H1 (cell line): ENCODE data around the gene ACTL6A. TPM values are rescaled to one million over a fixed set of nuclear protein-coding genes. Genes with fewer than 3 reads are reported as not detected.

Source experiments
- CTCF ChIA-PET: fragments of 300-600 bp; sonication (Branson Sonifier 250); formaldehyde crosslinking; loops from one replicate; lab custom pipeline; 2021; ENCODE audit not compliant: partially characterized antibody; lab: Charles Lee
- POLR2A ChIA-PET: fragments of 300-600 bp; sonication (Branson Sonifier 250); formaldehyde crosslinking; loops from one replicate; lab custom pipeline; 2021; ENCODE audit warnings: inconsistent platforms; ENCODE audit not compliant: partially characterized antibody; lab: Charles Lee
- DNase-seq, 2 experiments: peaks; one replicate each; pipeline versions ENCODE4 v3.0.0 to v3.0.0-alpha.2; 2010 to 2022; ENCODE audit warnings: low spot score in 2 of 2, low read depth in 1 of 2, mixed read lengths in 1 of 2
- FAIRE-seq: peaks from 2 replicates; lab custom pipeline; 2011; peaks lifted over from hg19 to GRCh38; lab: Jason Lieb, UNC
- H2AFZ ChIP-seq: 2 replicates; pipeline ENCODE4 v1.8.1; 2012; ENCODE audit warnings: low read length, inconsistent platforms
- H2AK5ac ChIP-seq: 2 replicates; pipeline ENCODE4 v1.6.1; 2013; ENCODE audit warnings: low read depth, low read length
- H2BK120ac ChIP-seq: replicated peaks from 2 replicates; pipeline ENCODE3; 2013; ENCODE audit warnings: low read depth, low read length, inconsistent platforms
- H2BK12ac ChIP-seq: 2 replicates; pipeline ENCODE4 v1.6.1; 2013; ENCODE audit warnings: low read depth, low read length
- H2BK15ac ChIP-seq: 2 replicates; pipeline ENCODE4 v1.6.1; 2013; ENCODE audit warnings: low read length
- H2BK20ac ChIP-seq: 2 replicates; pipeline ENCODE4 v1.6.1; 2013; ENCODE audit warnings: low read length
- H2BK5ac ChIP-seq: 2 replicates; pipeline ENCODE4 v1.6.1; 2013; ENCODE audit warnings: low read depth, low read length
- H3K14ac ChIP-seq: 2 replicates; pipeline ENCODE4 v1.6.1; 2013; ENCODE audit warnings: inconsistent platforms; ENCODE audit not compliant: insufficient read length
- H3K18ac ChIP-seq: 2 replicates; pipeline ENCODE4 v1.6.1; 2013; ENCODE audit warnings: low read length; ENCODE audit errors: extremely low read depth
- H3K23ac ChIP-seq: 2 replicates; pipeline ENCODE4 v1.6.1; 2013; ENCODE audit warnings: inconsistent platforms; ENCODE audit not compliant: insufficient read length
- H3K23me2 ChIP-seq: 2 replicates; pipeline ENCODE4 v1.6.1; 2013; ENCODE audit warnings: low read depth, low read length
- H3K27ac ChIP-seq: 2 replicates; pipeline ENCODE4 v1.6.1; 2011; ENCODE audit warnings: low read depth, low read length, inconsistent platforms
- H3K27me3 ChIP-seq, 4 experiments: replicated peaks in 1 of 4; 1 replicate in 1 of 4; 2 replicates in 3 of 4; pipeline versions ENCODE4 v1.6.1 to v1.8.1; 2011 to 2013; ENCODE audit warnings: low read length in 3 of 4, mild to moderate bottlenecking in 3 of 4, inconsistent platforms in 2 of 4, mixed read lengths in 2 of 4, moderate library complexity in 1 of 4; ENCODE audit not compliant: control insufficient read depth in 3 of 4, insufficient read depth in 3 of 4; ENCODE audit errors: extremely low read depth in 1 of 4
- H3K36me3 ChIP-seq, 4 experiments: 2 replicates each; pipeline versions ENCODE4 v1.6.1 to v1.8.1; 2011 to 2013; ENCODE audit warnings: mild to moderate bottlenecking in 4 of 4, low read length in 3 of 4, moderate library complexity in 2 of 4, control low read depth in 1 of 4, inconsistent platforms in 1 of 4; ENCODE audit not compliant: insufficient read depth in 4 of 4, control insufficient read depth in 2 of 4
- H3K4ac ChIP-seq: replicated peaks from 2 replicates; pipeline ENCODE3; 2013; ENCODE audit warnings: low read length, low read depth, mixed read lengths, inconsistent platforms; ENCODE audit not compliant: insufficient read length
- H3K4me1 ChIP-seq, 4 experiments: replicated peaks in 1 of 4; 1 replicate in 1 of 4; 2 replicates in 3 of 4; pipeline versions ENCODE4 v1.6.1 to v1.8.1; 2011 to 2013; ENCODE audit warnings: low read length in 3 of 4, inconsistent platforms in 2 of 4, mixed read lengths in 1 of 4; ENCODE audit not compliant: insufficient read depth in 4 of 4, control insufficient read depth in 3 of 4
- H3K4me2 ChIP-seq, 2 experiments: 2 replicates each; pipeline versions ENCODE4 v1.6.1 to v1.8.1; 2011 to 2013; ENCODE audit warnings: low read depth in 2 of 2, low read length in 2 of 2, control low read depth in 1 of 2, inconsistent platforms in 1 of 2, mild to moderate bottlenecking in 1 of 2; ENCODE audit not compliant: insufficient read depth in 1 of 2
- H3K4me3 ChIP-seq, 4 experiments: fragments of 200-600, 300-600 bp in 1 of 4; sonication (generic), shearing (Covaris generic), sonication (Bioruptor Twin) in 1 of 4; 2 replicates each; pipeline versions ENCODE4 v1.5.1 to v1.8.1; 2011 to 2016; ENCODE audit warnings: low read length in 4 of 4, low read depth in 3 of 4, control low read depth in 2 of 4, inconsistent platforms in 2 of 4, mild to moderate bottlenecking in 2 of 4, mixed read lengths in 1 of 4, moderate library complexity in 1 of 4; ENCODE audit not compliant: insufficient read depth in 2 of 4; ENCODE audit errors: extremely low read depth in 1 of 4
- H3K56ac ChIP-seq: replicated peaks from 2 replicates; pipeline ENCODE3; 2013; ENCODE audit warnings: low read depth, mild to moderate bottlenecking, mixed read lengths, low read length, inconsistent platforms; ENCODE audit not compliant: insufficient read length
- H3K79me1 ChIP-seq: 2 replicates; pipeline ENCODE4 v1.6.1; 2013; ENCODE audit warnings: low read depth, low read length, control low read depth
- H3K79me2 ChIP-seq, 2 experiments: 2 replicates each; pipeline versions ENCODE4 v1.6.1 to v1.8.1; 2012 to 2013; ENCODE audit warnings: low read length in 2 of 2, mild to moderate bottlenecking in 2 of 2, inconsistent platforms in 1 of 2; ENCODE audit not compliant: insufficient read depth in 2 of 2, control insufficient read depth in 1 of 2
- H3K9ac ChIP-seq, 4 experiments: replicated peaks in 1 of 4; 1 replicate in 1 of 4; 2 replicates in 3 of 4; pipeline versions ENCODE4 v1.6.1 to v1.8.1; 2011 to 2013; ENCODE audit warnings: low read depth in 3 of 4, low read length in 3 of 4, control low read depth in 2 of 4, mild to moderate bottlenecking in 2 of 4, moderate library complexity in 2 of 4, inconsistent platforms in 1 of 4; ENCODE audit errors: extremely low read depth in 1 of 4
- H3K9me3 ChIP-seq, 2 experiments: 2 replicates each; pipeline versions ENCODE4 v1.6.1 to v1.8.1; 2012 to 2013; ENCODE audit warnings: mild to moderate bottlenecking in 2 of 2, moderate library complexity in 2 of 2, control low read depth in 1 of 2, inconsistent platforms in 1 of 2, low read depth in 1 of 2, low read length in 1 of 2, mixed read lengths in 1 of 2; ENCODE audit not compliant: insufficient read depth in 2 of 2
- H4K20me1 ChIP-seq, 2 experiments: replicated peaks in 1 of 2; 2 replicates each; pipeline versions ENCODE3 to v1.8.1; 2011 to 2013; ENCODE audit warnings: inconsistent platforms in 2 of 2, low read length in 2 of 2, mild to moderate bottlenecking in 1 of 2; ENCODE audit not compliant: insufficient read depth in 2 of 2, control insufficient read depth in 1 of 2
- H4K5ac ChIP-seq: 2 replicates; pipeline ENCODE4 v1.6.1; 2013; ENCODE audit warnings: low read length, low read depth, mixed read lengths, inconsistent platforms; ENCODE audit not compliant: insufficient read length
- H4K8ac ChIP-seq: 2 replicates; pipeline ENCODE4 v1.8.0; 2013; ENCODE audit warnings: mild to moderate bottlenecking, moderate library complexity, low read length, inconsistent platforms; ENCODE audit not compliant: insufficient read depth; ENCODE audit errors: extremely low read depth
- H4K91ac ChIP-seq: replicated peaks from 2 replicates; pipeline ENCODE3; 2013; ENCODE audit warnings: low read length, mixed read lengths, inconsistent platforms; ENCODE audit not compliant: insufficient read length
- BACH1 ChIP-seq: IDR thresholded peaks from 2 replicates; pipeline ENCODE4 v1.6.1; 2012; ENCODE audit warnings: low read length, improper control_type of control experiment
- E2F6 ChIP-seq: IDR thresholded peaks from 2 replicates; pipeline ENCODE4 v1.6.1; 2012; ENCODE audit warnings: inconsistent platforms
- EP300 ChIP-seq, 2 experiments: IDR thresholded peaks; 1 replicate in 1 of 2; 2 replicates in 1 of 2; pipeline ENCODE4 v1.6.1; 2011 to 2012; ENCODE audit warnings: low read depth in 2 of 2, low read length in 2 of 2, mild to moderate bottlenecking in 2 of 2, borderline replicate concordance in 1 of 2, inconsistent platforms in 1 of 2, moderate library complexity in 1 of 2
- JUND ChIP-seq: IDR thresholded peaks from 2 replicates; pipeline ENCODE4 v1.6.1; 2011; ENCODE audit warnings: mild to moderate bottlenecking, improper control_type of control experiment, low read length
- POLR2AphosphoS5 ChIP-seq: IDR thresholded peaks from 2 replicates; pipeline ENCODE4 v1.6.1; 2011; ENCODE audit warnings: low read depth, low read length
- RAD21 ChIP-seq, 2 experiments: IDR thresholded peaks in 1 of 2; conservative IDR thresholded peaks in 1 of 2; 2 replicates each; pipeline ENCODE4 v1.6.1; 2011; ENCODE audit warnings: low read depth in 2 of 2, low read length in 2 of 2, improper control_type of control experiment in 1 of 2, inconsistent platforms in 1 of 2, mild to moderate bottlenecking in 1 of 2, moderate library complexity in 1 of 2
- RFX5 ChIP-seq: IDR thresholded peaks from 2 replicates; pipeline ENCODE4 v1.6.1; 2011; ENCODE audit warnings: low read depth, low read length, improper control_type of control experiment, borderline replicate concordance
- SIN3A ChIP-seq, 2 experiments: IDR thresholded peaks in 1 of 2; conservative IDR thresholded peaks in 1 of 2; 2 replicates each; pipeline ENCODE4 v1.6.1; 2011 to 2012; ENCODE audit warnings: low read length in 2 of 2, improper control_type of control experiment in 1 of 2, low read depth in 1 of 2, mild to moderate bottlenecking in 1 of 2
- SP1 ChIP-seq: IDR thresholded peaks from 2 replicates; pipeline ENCODE4 v1.6.1; 2011; ENCODE audit warnings: low read depth, low read length
- TBP ChIP-seq: IDR thresholded peaks from 2 replicates; pipeline ENCODE4 v1.6.1; 2011; ENCODE audit warnings: low read depth, low read length, improper control_type of control experiment
- YY1 ChIP-seq: IDR thresholded peaks from 2 replicates; pipeline ENCODE4 v1.6.1; 2011; ENCODE audit warnings: low read depth, mild to moderate bottlenecking, low read length
- ZNF274 ChIP-seq: IDR thresholded peaks from 2 replicates; pipeline ENCODE4 v1.7.0; 2012; ENCODE audit warnings: low read length, borderline replicate concordance; ENCODE audit errors: extremely low read depth
- WGBS, 2 experiments: shearing (Covaris generic) in 1 of 2; methylation state at CpG; one replicate each; pipeline versions ENCODE4 v1.1.6 to v1.1.7; 2013 to 2015; ENCODE audit warnings: low lambda C conversion rate in 2 of 2, mixed read lengths in 2 of 2, inconsistent platforms in 1 of 2, low coverage in 1 of 2, missing lambda C conversion rate in 1 of 2; ENCODE audit not compliant: insufficient replicate concordance in 2 of 2, insufficient coverage in 1 of 2, insufficient read length in 1 of 2; ENCODE audit errors: extremely low coverage in 1 of 2, missing lambda C conversion rate in 1 of 2; 5-methylcytosine and 5-hydroxymethylcytosine counted together
- polyA plus RNA-seq, 7 experiments: library from polyadenylated mRNA; depleted of rRNA in 3 of 7; stranded (reverse) in 5 of 7; unstranded in 2 of 7; fragments of >200 nt in 5 of 7; fragments of 200-250 nt in 2 of 7; gene quantifications; 1 replicate in 5 of 7; 2 replicates in 1 of 7; 4 replicates in 1 of 7; pipeline versions ENCODE4 v1.2.1 to v1.2.3, GENCODE V29; 2011 to 2013; ENCODE audit warnings: missing spikeins in 2 of 7, mixed read lengths in 2 of 7
- total RNA-seq: library from RNA; stranded (reverse); fragmentation: NEBNext Ultra II Directional; extraction: Animal tissue kit (Norgen Biotek cat#: 25700); gene quantifications from 2 replicates; pipeline ENCODE4 v1.2.1, GENCODE V29; 2021
- TF ChIP-seq, protein P1 (sequence below): IDR thresholded peaks from 2 replicates; pipeline ENCODE4 v1.6.1; 2011; ENCODE audit warnings: low read depth, mild to moderate bottlenecking, low read length; ENCODE audit not compliant: insufficient read depth

ACTL6A gene
- total and polyA plus RNA-seq, 2 of the 8 experiments (the other 6 are each of a cell fraction or from before 2014, with no cell fraction given) = 76.9 to 99.5 TPM

- H2BK120ac ChIP-seq = no peak overlapping the region
- no peak overlapping the region for H3K23ac ChIP-seq
- no peak overlapping the region for H4K91ac ChIP-seq
- CTCF ChIA-PET = interaction anchor here (0.6 kb wide), 1 partner anchor 949 kb away, joined by 3 read pairs; no protein-coding TSS in a partner anchor
- H3K9me3 ChIP-seq = no peaks in the 10 kb centered on the region
- no peak for DNase-seq
- H3K4me3 ChIP-seq = no peak overlapping the region
- H3K4ac ChIP-seq = no peak overlapping the region
- no peaks in the 10 kb centered on the region for H4K20me1 ChIP-seq
- H4K5ac ChIP-seq = no peak overlapping the region
- no peak overlapping the region for H3K56ac ChIP-seq
- H2AFZ ChIP-seq = no peak overlapping the region
- H3K79me2 ChIP-seq = 0 out of 4 replicates have a peak, but pooled peaks cover 0 to 3% of the 10 kb centered on the region in 2 experiments
- H3K23me2 ChIP-seq = no peaks in the 10 kb centered on the region; the same call in 1 of the 2 replicates
- H3K27me3 ChIP-seq = no peaks in the 10 kb centered on the region
- no peaks in the 10 kb centered on the region for H3K4me1 ChIP-seq
- H2BK12ac ChIP-seq = no peak overlapping the region
- H2BK15ac ChIP-seq = no peak overlapping the region
- no peak overlapping the region for H3K18ac ChIP-seq
- no peaks in the 10 kb centered on the region for H3K79me1 ChIP-seq
- no peak overlapping the region for H2BK20ac ChIP-seq
- H2BK5ac ChIP-seq = no peak overlapping the region
- no peak overlapping the region for H3K14ac ChIP-seq
- peaks cover 2 to 53% (median 16%) of the 10 kb centered on the region in 4 experiments; a peak in 6 of 8 replicates for H3K36me3 ChIP-seq
- POLR2A ChIA-PET = no interaction called here
- no peak overlapping the region for H3K9ac ChIP-seq
- WGBS, 2 experiments = 89% methylated on average over 2 of the region's 2 CpGs; no CpG with 5 or more reads in 1 of the 2 experiments
- no peak overlapping the region for H3K4me2 ChIP-seq
- no peak overlapping the region for H2AK5ac ChIP-seq
- H3K27ac ChIP-seq = no peak overlapping the region
- FAIRE-seq = no peak
- H4K8ac ChIP-seq = no peak overlapping the region
- no peak for TF ChIP-seq E2F6
- TF ChIP-seq JUND = no peak
- TF ChIP-seq SP1 = no peak
- no peak for TF ChIP-seq RAD21 (IDR thresholded peaks at IDR 0.05 in 1 of 2, conservative IDR thresholded peaks at IDR 0.05 in 1 of 2; ENCODE audit: low read depth in 2 of 2, low read length in 2 of 2)
- no peak for TF ChIP-seq YY1
- no peak for TF ChIP-seq SIN3A (conservative IDR thresholded peaks at IDR 0.05 in 1 of 2, IDR thresholded peaks at IDR 0.05 in 1 of 2; ENCODE audit: low read depth in 1 of 2, low read length in 2 of 2)
- no peak for TF ChIP-seq TBP
- TF ChIP-seq, protein P1, sequence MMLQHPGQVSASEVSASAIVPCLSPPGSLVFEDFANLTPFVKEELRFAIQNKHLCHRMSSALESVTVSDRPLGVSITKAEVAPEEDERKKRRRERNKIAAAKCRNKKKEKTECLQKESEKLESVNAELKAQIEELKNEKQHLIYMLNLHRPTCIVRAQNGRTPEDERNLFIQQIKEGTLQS = no peak
- TF ChIP-seq BACH1 = no peak
- TF ChIP-seq ZNF274 = no peak
- TF ChIP-seq POLR2AphosphoS5 = no peak
- no peak for TF ChIP-seq RFX5
- no peak for TF ChIP-seq EP300 (IDR thresholded peaks at IDR 0.05; ENCODE audit: borderline replicate concordance in 1 of 2, low read depth in 2 of 2, low read length in 2 of 2)
These were observed 59.3 kb downstream of the ACTL6A start for GRCh38 chr3:179622023-179622422.
